Measurements from ENCODE around the gene KRCC1.
"Not testable (repeated sequence)": the region's sequence is repeated elsewhere in the genome, so short reads cannot be mapped to it uniquely, and the experiment has no call there.

The KRCC1 gene

GRCh38 chr2:88074854-88075292 is 19.3 kb upstream of the KRCC1 start:
- peak; percentile 39 for DNase-seq

DNA sequence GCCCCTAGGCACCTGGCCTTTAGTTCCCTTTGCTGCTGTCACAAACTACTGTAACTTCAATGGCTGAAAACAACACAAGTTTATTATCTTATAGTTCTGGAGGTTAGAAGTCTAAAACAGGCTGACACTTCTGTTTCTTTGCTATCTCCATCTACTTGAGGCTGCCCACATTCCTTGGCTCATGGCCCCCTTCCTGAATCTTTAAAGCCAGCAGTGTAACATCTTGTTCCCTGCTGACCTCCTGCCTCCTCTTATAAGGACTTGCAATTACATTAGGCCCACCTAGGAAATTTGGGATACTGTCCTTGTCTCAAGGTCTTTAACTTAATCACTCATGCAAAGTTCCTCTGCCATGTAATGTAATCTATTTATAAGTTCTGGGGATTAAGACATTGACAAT is 18.6 kb upstream of the KRCC1 start:
- no peak for DNase-seq

GRCh38 chr2:88071365-88071764 is 15.8 kb upstream of the KRCC1 start:
- DNase-seq, result no peak

GRCh38 chr2:88070055-88070454 is 14.5 kb upstream of the KRCC1 start:
- no peak for DNase-seq

GRCh38 chr2:88069117-88069516 is 13.5 kb upstream of the KRCC1 start:
- no peak for DNase-seq

GRCh38 chr2:88068044-88068443 is 12.5 kb upstream of the KRCC1 start:
- no peak for DNase-seq

- DNase-seq, result no peak
Observed at GRCh38 chr2:88067598-88067997, 12.0 kb upstream of the KRCC1 start, which contains the start of gene SMYD1. Gene SMYD1, plus strand, starts transcription at chr2:88067825. Its CDS starts 40 bp downstream, at chr2:88067865.

DNA sequence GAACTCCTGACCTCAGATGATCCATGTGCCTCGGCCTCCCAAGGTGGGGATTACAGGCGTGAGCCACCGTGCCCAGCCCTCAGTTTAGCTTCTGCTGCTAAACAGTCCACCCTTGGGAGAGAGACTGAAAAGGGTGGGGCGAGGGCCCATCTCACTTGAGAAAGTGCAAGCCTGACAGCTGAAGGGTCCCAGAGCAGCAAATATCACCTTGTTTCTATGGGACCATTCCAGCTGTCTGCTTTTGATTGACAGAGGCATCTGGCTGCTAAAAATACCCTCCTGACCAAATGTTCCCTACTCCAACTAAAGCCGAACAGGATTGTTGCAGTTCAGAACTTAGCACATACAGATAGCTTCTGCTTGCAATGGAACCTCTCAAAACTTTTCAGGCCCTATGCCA is 11.6 kb upstream of the KRCC1 start:
- DNase-seq, result no peak

- DNase-seq, result no peak
Observed at GRCh38 chr2:88066543-88066942, 11.0 kb upstream of the KRCC1 start.

DNA sequence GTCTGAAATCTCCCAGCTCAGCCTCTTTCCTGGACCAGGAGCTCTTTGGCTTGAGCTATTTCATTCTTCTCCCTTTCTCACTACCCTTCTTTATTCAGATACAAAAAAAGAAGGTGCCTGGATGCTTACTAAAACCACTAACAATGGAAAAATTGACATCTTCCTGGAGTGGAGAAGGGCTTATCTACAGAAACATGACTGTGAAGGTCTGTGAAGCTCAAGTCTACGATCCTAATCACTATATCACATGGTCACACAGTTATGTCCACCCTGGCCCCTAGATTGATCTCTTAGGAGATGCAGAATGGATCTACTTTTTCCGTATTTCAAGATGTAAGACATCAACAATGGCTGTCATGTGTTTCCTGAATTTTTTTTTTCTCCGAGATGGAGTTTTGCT is 5.7 kb upstream of the KRCC1 start:
- DNase-seq, result peak; percentile 28

GRCh38 chr2:88060907-88061275 is 5.3 kb upstream of the KRCC1 start:
- no peak for DNase-seq

DNA sequence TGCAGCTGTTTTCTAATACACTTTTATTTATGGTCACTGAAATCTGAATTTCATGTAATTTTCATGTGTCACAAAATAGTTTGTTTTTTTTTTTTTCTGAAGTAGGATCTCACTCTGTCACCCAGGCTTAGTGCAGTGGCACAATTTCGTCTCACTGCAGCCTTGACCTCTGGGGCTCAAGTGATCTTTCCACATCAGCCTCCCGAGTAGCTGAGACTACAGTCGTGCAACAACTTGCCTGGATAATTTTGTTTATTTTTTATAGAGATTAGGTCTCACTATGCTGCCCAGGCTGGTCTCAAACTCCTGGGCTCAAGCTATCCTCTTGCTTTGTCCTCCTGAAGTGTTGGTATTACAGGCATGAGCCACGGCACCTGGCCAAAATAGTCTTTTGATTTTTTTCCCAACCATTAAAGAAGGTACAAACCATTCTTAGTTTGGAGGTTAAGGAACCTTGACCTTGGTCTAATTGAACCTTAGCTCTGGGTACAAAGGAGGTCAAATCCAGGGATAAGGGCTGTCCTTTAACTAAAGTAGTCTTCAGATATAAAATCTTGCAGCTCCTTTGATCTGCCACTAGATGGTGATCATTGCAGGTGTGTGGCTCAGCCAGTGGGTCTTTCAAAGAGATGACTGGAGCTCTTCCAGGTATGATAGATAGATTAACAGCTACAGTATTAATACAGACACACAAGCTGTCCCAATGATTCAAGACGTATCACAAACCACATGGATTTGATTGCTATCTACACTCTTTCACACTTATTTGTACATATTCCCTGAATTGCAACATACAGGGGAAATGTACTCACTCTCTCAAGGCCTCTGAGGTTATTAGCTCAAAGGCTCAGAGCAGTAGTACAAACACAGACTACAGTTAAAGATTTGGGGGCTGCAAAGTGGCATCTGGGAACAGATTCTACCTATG is 4.7 kb upstream of the KRCC1 start:
- DNase-seq, result peak; percentile 80

- no peak for DNase-seq
Observed at GRCh38 chr2:88058191-88058590, 2.6 kb upstream of the KRCC1 start.

DNA sequence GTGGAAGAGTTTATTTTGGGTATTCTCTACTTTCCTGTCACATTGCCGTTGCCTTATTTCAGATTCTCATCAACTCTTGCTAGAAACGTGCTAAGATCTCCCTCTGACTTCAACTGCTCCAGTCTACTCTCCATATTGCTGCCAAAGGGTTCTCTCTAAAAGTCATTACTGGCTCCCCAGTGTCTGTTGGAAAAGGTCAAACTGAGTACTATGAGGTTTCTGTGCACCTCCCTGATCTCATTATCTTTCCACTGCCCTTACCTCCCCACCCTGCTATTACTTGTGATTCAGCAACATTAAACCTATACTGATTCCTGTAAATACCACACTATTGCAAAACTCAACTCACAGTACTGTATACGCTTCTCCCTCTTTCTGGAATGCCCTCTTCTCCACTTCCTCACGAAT is 1.9 kb upstream of the KRCC1 start:
- peak; percentile 80 for DNase-seq

DNA sequence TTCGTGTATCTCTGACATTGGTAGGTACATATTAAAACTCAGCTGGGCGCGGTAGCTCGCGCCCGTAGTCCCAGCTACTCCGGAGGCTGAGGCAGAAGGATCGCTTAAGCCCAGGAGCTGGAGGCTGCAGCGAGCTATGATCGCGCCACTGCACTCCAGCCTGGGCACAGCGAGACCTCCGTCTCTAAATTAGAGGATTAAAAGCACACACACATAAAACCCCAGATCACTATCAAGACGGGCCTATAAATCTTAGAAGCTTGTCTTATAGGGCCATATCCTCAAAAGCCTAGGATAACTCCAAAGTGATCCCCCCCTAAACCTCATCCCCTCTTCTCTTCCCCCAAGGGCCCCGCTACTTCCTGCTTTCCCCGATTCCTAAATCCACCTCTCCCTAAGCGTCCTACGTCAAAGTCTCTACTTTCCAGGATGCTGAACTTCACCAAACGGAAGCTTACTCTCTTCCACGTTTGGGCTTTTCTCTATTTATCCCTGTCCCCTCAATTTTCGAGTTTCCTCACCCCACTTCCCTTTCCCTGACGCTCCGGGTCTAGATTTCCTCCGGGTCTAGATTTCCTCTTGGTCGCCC is 707 bp downstream of the KRCC1 start:
- no peak for DNase-seq

- peak; percentile 29 for DNase-seq
Observed at GRCh38 chr2:88053934-88054781, 1.4 kb downstream of the KRCC1 start.

DNA sequence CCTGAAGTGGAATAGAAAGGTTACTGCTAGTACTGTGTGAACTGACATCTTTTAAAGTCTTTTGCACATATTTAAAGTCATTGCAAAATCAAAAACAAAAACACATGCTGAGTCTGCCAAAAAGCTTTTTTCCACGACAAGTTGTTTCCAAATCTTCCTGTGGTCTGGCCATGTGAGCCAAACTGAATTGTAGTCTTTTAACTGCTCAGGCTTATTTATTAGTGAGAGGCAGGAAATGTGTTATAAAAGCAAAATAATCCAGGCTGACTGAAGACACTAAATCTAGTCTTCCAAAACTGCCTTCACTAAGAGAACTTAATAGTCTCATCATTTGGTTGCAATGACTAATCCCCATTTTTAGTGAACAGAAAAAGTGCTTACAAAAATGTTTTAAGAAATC is 2.3 kb downstream of the KRCC1 start:
- DNase-seq, result no peak

DNA sequence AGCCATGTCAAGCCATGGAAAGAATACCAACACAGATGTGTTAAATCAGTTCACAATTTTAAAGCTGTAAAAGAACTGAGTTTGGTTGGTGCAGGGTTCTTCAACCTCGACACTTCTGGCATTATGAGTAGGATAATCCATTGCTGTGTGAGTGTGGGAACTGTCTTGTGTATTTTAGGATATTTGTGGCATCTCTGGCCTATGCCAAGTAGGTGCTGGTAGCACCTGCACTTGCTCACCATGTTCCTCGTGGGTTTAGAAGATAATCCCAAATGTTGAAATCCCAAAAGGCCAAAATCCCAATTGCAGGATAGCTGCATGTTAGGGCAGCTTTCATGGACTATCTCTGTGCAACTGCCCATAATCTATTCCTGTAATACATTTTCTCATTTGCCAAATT is 3.8 kb downstream of the KRCC1 start:
- no peak for DNase-seq

- DNase-seq, result no peak
Observed at GRCh38 chr2:88049622-88050021, 6.0 kb downstream of the KRCC1 start.

DNA sequence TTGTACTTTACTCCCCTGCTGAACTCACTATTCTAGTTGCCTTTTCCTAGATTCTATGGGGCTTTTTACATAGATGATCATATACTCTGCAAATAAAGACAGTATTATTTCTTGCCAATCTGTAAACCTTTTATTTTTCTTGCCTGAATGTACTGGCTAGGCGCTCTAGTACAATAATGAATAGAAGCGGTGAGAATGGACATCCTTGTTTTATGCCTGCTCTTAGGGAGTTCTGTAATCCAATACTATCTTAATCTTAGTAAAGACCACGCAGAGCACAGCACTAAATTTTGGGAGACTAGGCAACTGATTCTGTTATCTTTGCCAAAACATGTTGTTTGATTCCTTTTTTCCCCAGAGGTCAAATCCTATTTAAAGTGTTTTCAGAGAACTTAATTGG is 7.0 kb downstream of the KRCC1 start:
- DNase-seq, result no peak

GRCh38 chr2:88045561-88045960 is 10.0 kb downstream of the KRCC1 start:
- DNase-seq, result not testable (repeated sequence)

- no peak for DNase-seq
Observed at GRCh38 chr2:88042476-88042875, 13.1 kb downstream of the KRCC1 start.

Data from hematopoietic multipotent progenitor cell treated with erythropoietin and hydrocortisone succinate and interleukin-3 and kit ligand, for 6 days (in vitro differentiated cells).